ENCODE results near the gene B3GNT8.

The B3GNT8 gene

DNA sequence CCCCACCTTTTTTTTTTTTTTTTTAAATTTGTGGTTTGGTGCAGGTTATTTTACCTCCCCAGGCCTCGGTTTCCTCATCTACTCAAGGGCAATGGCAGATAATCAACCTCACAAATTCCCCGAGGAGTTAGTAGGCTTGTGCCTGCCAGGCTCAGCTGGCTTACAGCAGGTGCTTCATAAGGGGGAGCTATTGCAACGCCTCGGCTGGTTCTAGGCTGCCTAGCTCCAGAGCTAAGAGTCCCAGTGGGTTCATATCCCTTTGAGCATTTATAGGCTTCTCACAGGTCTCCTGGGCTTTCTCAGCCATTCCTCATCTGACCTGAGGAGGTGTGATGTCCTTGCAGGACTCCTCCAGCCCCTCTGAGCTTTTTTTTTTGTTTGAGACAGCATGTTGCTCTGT, 18.9 kb downstream of the B3GNT8 start:
- H3K4me3 ChIP-seq (ENCODE audit: low read depth, low read length), result no peak overlapping the region
- DNase-seq (ENCODE audit: low read depth), result peak; percentile 88
- TF ChIP-seq MYC (IDR thresholded peaks at IDR 0.05; ENCODE audit: low read depth, low read length) (peak; percentile 21; the same call in 1 of the 2 replicates), POLR2A (IDR thresholded peaks at IDR 0.05; ENCODE audit: extremely low read depth, insufficient read length) (no peak)
- TF ChIP-seq, protein P1, sequence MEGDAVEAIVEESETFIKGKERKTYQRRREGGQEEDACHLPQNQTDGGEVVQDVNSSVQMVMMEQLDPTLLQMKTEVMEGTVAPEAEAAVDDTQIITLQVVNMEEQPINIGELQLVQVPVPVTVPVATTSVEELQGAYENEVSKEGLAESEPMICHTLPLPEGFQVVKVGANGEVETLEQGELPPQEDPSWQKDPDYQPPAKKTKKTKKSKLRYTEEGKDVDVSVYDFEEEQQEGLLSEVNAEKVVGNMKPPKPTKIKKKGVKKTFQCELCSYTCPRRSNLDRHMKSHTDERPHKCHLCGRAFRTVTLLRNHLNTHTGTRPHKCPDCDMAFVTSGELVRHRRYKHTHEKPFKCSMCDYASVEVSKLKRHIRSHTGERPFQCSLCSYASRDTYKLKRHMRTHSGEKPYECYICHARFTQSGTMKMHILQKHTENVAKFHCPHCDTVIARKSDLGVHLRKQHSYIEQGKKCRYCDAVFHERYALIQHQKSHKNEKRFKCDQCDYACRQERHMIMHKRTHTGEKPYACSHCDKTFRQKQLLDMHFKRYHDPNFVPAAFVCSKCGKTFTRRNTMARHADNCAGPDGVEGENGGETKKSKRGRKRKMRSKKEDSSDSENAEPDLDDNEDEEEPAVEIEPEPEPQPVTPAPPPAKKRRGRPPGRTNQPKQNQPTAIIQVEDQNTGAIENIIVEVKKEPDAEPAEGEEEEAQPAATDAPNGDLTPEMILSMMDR (IDR thresholded peaks at IDR 0.05; ENCODE audit: low read depth, low read length), result peak; percentile 42
- TF ChIP-seq, protein P2, sequence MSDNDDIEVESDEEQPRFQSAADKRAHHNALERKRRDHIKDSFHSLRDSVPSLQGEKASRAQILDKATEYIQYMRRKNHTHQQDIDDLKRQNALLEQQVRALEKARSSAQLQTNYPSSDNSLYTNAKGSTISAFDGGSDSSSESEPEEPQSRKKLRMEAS (IDR thresholded peaks at IDR 0.05; ENCODE audit: low read depth, low read length), result 0 out of 2 replicates have a peak, but pooled peaks have one; percentile 18

DNA sequence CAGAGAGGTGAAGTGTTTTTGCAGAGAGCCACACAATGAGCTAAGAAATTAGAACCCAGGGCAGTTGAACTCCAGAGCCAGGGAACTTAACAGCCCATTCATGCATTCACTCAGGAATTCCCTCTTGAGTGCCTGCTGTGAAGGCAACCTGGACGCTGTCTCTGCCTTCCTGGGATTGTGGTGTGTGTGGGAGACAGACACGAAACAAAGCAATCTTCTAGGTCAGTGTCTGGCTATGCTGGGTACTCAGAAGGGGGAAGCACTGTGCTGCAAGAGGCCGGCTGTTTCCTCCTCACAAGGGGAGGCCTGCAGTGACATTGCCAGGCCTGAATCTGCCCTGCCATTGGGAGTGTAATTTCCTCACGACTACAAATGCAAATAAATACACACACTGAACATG, 19.9 kb downstream of the B3GNT8 start:
- TF ChIP-seq POLR2A (IDR thresholded peaks at IDR 0.05; ENCODE audit: extremely low read depth, insufficient read length) (no peak), MYC (IDR thresholded peaks at IDR 0.05; ENCODE audit: low read depth, low read length) (peak; percentile 65)
- peak; percentile 87 for DNase-seq (ENCODE audit: low read depth)
- no peak overlapping the region for H3K4me3 ChIP-seq (ENCODE audit: low read depth, low read length)

DNA sequence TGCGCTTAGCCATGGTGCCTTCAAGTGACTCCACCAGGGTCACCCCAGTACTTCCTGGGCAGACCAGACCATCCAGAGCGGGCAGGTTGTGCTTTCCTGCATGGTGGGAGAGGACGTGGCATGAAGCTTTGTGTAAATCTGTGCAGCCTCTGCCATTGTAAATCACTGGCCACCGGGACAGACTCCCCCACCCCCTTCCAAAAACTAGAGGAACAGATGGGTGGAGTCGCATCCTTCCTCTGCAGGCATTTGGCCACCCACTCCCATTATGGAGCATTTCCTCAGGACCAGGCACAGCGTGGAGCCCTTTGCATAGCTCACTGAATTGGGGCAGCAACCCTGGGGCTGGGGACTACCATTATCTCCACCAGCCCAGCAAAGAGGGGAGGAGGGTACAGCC, 21.4 kb downstream of the B3GNT8 start:
- TF ChIP-seq, protein P1 (IDR thresholded peaks at IDR 0.05; ENCODE audit: low read depth, low read length), result no peak
- no peak for DNase-seq (ENCODE audit: low read depth)
- no peak overlapping the region for H3K4me3 ChIP-seq (ENCODE audit: low read depth, low read length)

DNA sequence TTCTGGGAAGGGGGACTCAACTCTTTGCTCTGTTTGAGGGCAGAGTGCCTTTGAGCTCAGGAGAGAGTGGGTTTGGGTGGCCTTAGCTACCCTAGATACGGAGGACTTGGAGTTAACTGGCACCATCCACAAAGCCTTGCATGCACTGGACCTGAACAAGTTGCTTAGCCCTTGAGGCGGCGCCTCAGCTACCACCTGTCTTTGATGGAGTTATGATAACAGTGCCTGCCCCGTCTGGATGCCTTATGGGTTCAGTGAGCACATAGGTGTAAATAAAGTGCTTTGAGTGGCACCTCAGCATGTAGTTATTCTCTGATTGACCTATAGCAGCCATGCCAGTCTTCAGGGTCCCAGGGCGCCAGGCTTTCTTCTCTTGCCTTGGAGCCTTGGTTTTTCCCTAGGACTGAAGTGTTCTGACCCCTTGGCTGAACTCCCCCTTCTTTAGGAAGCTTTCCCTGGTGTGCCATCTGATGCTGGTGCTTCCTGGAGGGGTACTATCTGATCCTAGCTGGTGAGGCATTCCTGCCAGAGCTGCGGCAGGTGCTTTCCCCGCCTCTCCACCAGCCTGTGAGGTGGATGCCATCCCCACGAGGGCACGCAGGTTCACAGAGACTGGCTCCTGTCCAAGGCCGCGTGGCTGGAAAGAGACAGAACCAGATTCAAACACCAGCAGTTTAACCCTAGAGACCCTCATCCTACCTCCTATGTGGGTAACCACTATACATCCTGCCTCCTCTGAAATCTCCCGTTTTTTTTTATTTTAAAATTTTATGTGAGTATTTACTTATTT, 23.8 kb downstream of the B3GNT8 start:
- no peak for TF ChIP-seq MYC (IDR thresholded peaks at IDR 0.05; ENCODE audit: low read depth, low read length)
- TF ChIP-seq, protein P1 (IDR thresholded peaks at IDR 0.05; ENCODE audit: low read depth, low read length), result no peak
- no peak for TF ChIP-seq POLR2A (IDR thresholded peaks at IDR 0.05; ENCODE audit: extremely low read depth, insufficient read length)
- TF ChIP-seq, protein P2 (IDR thresholded peaks at IDR 0.05; ENCODE audit: low read depth, low read length), result no peak
- no peak for DNase-seq (ENCODE audit: low read depth)
- no peak overlapping the region for H3K4me3 ChIP-seq (ENCODE audit: low read depth, low read length)

DNA sequence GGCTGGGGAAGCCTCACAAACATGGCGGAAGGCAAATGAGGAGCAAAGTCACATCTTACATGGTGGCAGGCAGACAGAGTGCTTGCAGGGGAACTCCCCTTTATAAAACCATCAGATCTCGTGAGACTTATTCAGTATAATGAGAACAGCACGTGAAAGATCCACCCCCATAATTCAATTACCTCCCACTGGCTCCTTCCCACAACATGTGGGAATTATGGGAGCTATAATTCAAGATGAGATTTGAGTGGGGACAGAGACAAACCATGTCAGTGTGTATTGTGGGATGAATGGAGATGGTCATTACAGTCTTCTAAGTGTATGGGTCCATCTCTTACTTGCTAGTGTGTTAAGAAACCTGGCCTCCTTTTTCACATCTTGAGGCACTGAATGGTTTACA, 25.2 kb downstream of the B3GNT8 start:
- H3K4me3 ChIP-seq (ENCODE audit: low read depth, low read length), result no peak overlapping the region
- TF ChIP-seq MYC (IDR thresholded peaks at IDR 0.05; ENCODE audit: low read depth, low read length) (no peak), POLR2A (IDR thresholded peaks at IDR 0.05; ENCODE audit: extremely low read depth, insufficient read length) (no peak)
- TF ChIP-seq, protein P2 (IDR thresholded peaks at IDR 0.05; ENCODE audit: low read depth, low read length), result no peak
- TF ChIP-seq, protein P1 (IDR thresholded peaks at IDR 0.05; ENCODE audit: low read depth, low read length), result no peak
- no peak for DNase-seq (ENCODE audit: low read depth)

DNA sequence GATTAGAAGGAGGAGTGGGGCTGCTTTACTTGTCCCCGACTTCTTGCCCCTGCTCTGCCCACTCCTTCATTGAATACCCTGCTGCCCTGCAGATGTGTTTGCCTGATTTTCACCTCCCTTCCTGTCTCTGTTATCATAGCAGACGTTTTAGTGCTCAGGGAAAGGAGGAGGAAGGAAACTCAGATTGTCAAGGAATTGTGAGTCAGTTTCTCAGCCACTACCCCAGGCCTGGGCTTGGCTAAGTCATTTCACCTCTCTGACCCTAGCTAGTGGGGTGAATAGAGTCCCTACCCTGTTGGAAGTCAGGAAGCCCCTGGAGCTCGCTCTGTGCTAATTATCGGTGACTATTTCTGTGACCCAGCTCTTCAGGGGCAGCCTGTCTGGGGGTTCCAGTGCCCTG, 25.7 kb downstream of the B3GNT8 start:
- TF ChIP-seq POLR2A (IDR thresholded peaks at IDR 0.05; ENCODE audit: extremely low read depth, insufficient read length) (no peak), MYC (IDR thresholded peaks at IDR 0.05; ENCODE audit: low read depth, low read length) (no peak)
- TF ChIP-seq, protein P2 (IDR thresholded peaks at IDR 0.05; ENCODE audit: low read depth, low read length), result no peak
- TF ChIP-seq, protein P1 (IDR thresholded peaks at IDR 0.05; ENCODE audit: low read depth, low read length), result no peak
- no peak overlapping the region for H3K4me3 ChIP-seq (ENCODE audit: low read depth, low read length)
- DNase-seq (ENCODE audit: low read depth), result no peak
